CD4-positive, alpha-beta memory T cell (primary cell): ENCODE measurements around the gene IL3. TPM values are rescaled to one million over a fixed set of nuclear protein-coding genes. Genes with fewer than 3 reads are reported as not detected.
A peak's percentile ranks its signal among the peaks of the same experiment; 100 is the strongest.

Experiments used
- CTCF ChIA-PET: fragments of 350-600 bp; sonication (Branson Sonifier 250); formaldehyde crosslinking; loops from one replicate; lab custom pipeline; 2021; ENCODE audit warnings: inconsistent platforms; ENCODE audit not compliant: partially characterized antibody; lab: Charles Lee
- POLR2A ChIA-PET: fragments of 350-600 bp; sonication (Branson Sonifier 250); formaldehyde crosslinking; loops from one replicate; lab custom pipeline; 2021; ENCODE audit not compliant: partially characterized antibody; lab: Charles Lee
- DNase-seq, 5 donors: peaks; one replicate each; pipeline versions ENCODE4 v3.0.0 to v3.0.0-alpha.2; 2020 to 2022; ENCODE audit warnings: mixed read lengths in 1 of 5
- H3K27ac ChIP-seq: one replicate; pipeline ENCODE4 v1.7.0; 2013; ENCODE audit warnings: low read depth, low read length
- H3K27me3 ChIP-seq: 2 replicates; pipeline ENCODE4 v1.7.0; 2013; ENCODE audit warnings: mild to moderate bottlenecking, low read length, moderate library complexity; ENCODE audit not compliant: insufficient read depth
- H3K36me3 ChIP-seq: 2 replicates; pipeline ENCODE4 v1.7.0; 2013; ENCODE audit warnings: mild to moderate bottlenecking, low read length, moderate library complexity; ENCODE audit not compliant: insufficient read depth
- H3K4me1 ChIP-seq: 2 replicates; pipeline ENCODE4 v1.7.0; 2013; ENCODE audit warnings: mild to moderate bottlenecking, low read length, moderate library complexity; ENCODE audit not compliant: insufficient read depth
- H3K4me3 ChIP-seq, 2 donors: one replicate each; pipeline ENCODE4 v1.7.0; 2013; ENCODE audit warnings: low read length in 2 of 2, mild to moderate bottlenecking in 1 of 2
- H3K9me3 ChIP-seq, 2 donors: one replicate each; pipeline ENCODE4 v1.7.0; 2013; ENCODE audit warnings: low read length in 2 of 2, control low read depth in 1 of 2; ENCODE audit not compliant: control insufficient read depth in 1 of 2
- H3K27ac Mint-ChIP-seq, 7 donors: one replicate each; pipeline ENCODE4 v1.8.0; 2020 to 2021; ENCODE audit warnings: mixed read lengths in 7 of 7, mild to moderate bottlenecking in 6 of 7, inconsistent platforms in 3 of 7, moderate library complexity in 3 of 7
- H3K27me3 Mint-ChIP-seq, 2 donors: one replicate each; pipeline ENCODE4 v1.8.0; 2020 to 2021; ENCODE audit warnings: mixed read lengths in 2 of 2
- H3K36me3 Mint-ChIP-seq, 2 donors: one replicate each; pipeline ENCODE4 v1.8.0; 2020 to 2021; ENCODE audit warnings: mixed read lengths in 2 of 2, inconsistent platforms in 1 of 2, mild to moderate bottlenecking in 1 of 2
- H3K4me1 Mint-ChIP-seq, 4 donors: one replicate each; pipeline ENCODE4 v1.8.0; 2020 to 2021; ENCODE audit warnings: mixed read lengths in 4 of 4, mild to moderate bottlenecking in 1 of 4
- H3K4me3 Mint-ChIP-seq, 8 donors: one replicate each; pipeline ENCODE4 v1.8.0; 2020 to 2021; ENCODE audit warnings: mixed read lengths in 8 of 8, mild to moderate bottlenecking in 7 of 8, moderate library complexity in 6 of 8, inconsistent platforms in 3 of 8
- H3K9me3 Mint-ChIP-seq, 8 donors: one replicate each; pipeline ENCODE4 v1.8.0; 2020 to 2021; ENCODE audit warnings: mixed read lengths in 8 of 8, mild to moderate bottlenecking in 5 of 8, inconsistent platforms in 3 of 8, moderate library complexity in 1 of 8
- intact Hi-C: fragments of 100-400 bp; cut with micrococcal nuclease; formaldehyde crosslinking; loops from one replicate; pipeline ENCODE4 v1.15.1; 2023
- polyA plus RNA-seq, 2 donors: library from polyadenylated mRNA; unstranded; fragments of 300-500 nt; fragmentation: Illumina TruSeq; gene quantifications; one replicate each; pipeline ENCODE4 v1.2.3, GENCODE V29; 2021
- total RNA-seq, 2 experiments: library from RNA; stranded (reverse); gene quantifications; one replicate each; pipeline ENCODE4 v1.2.3, GENCODE V29; 2021

The IL3 gene
- total and polyA plus RNA-seq, 4 experiments from 2014 or later: not detected

- H3K27me3 ChIP-seq: no peaks in the 10 kb centered on the region
- no peak overlapping the region for H3K27ac ChIP-seq
- DNase-seq: peak; percentile 64 to 74 (median 65)
- POLR2A ChIA-PET: interaction anchor here (1.0 to 1.5 kb wide), 4 partner anchors 52 to 474 kb away, joined by 3 to 4 read pairs (median 4); partner anchors contain the start of genes ACSL6 and FNIP1
- Mint-ChIP-seq H3K4me3 (peak overlapping the region in 2 of 8 donors; percentile 7 to 54), H3K36me3 (no peaks in the 10 kb centered on the region), H3K4me1 (peaks cover 20 to 61% (median 41%) of the 10 kb centered on the region in 4 donors), H3K27me3 (no peaks in the 10 kb centered on the region), H3K27ac (peak overlapping the region; percentile 24 to 89 (median 60)), H3K9me3 (peaks cover 0 to 2% (median 0%) of the 10 kb centered on the region in 8 donors)
- no peaks in the 10 kb centered on the region for H3K9me3 ChIP-seq
- intact Hi-C loops: loop anchor here (1.0 to 10.0 kb wide), 4 partner anchors 52 to 474 kb away; partner anchors contain the start of gene ACSL6
- peaks cover 37% of the 10 kb centered on the region for H3K4me1 ChIP-seq
- H3K4me3 ChIP-seq: no peak overlapping the region
- CTCF ChIA-PET: interaction anchor here (0.7 to 8.5 kb wide), 52 partner anchors 9 to 479 kb away, joined by 3 to 97 read pairs (median 5); partner anchors contain the start of genes ACSL6 and CSF2
- no peaks in the 10 kb centered on the region for H3K36me3 ChIP-seq
These were observed 2.8 kb downstream of the IL3 start for GRCh38 chr5:132063090-132063911.

- no peak for DNase-seq
- peak overlapping the region in 3 of 7 donors; percentile 2 to 68 (median 47) for H3K27ac Mint-ChIP-seq
- POLR2A ChIA-PET: interaction anchor here (1.1 to 1.5 kb wide), 2 partner anchors 38 to 475 kb away, joined by 3 to 4 read pairs; no protein-coding TSS in a partner anchor
These were observed 3.7 kb downstream of the IL3 start for GRCh38 chr5:132064140-132064539.

GRCh38 chr5:132064738-132065331 is 4.4 kb downstream of the IL3 start:
- Histone ChIP-seq H3K9me3 (no peaks in the 10 kb centered on the region), H3K4me3 (no peak overlapping the region), H3K4me1 (peaks cover 22% of the 10 kb centered on the region), H3K27ac (no peak overlapping the region), H3K36me3 (no peaks in the 10 kb centered on the region), H3K27me3 (no peaks in the 10 kb centered on the region)
- intact Hi-C loops: loop anchor here (1.0 to 10.0 kb wide), 6 partner anchors 38 to 320 kb away; no protein-coding TSS in a partner anchor
- Mint-ChIP-seq H3K4me3 (no peak overlapping the region), H3K9me3 (peaks cover 0 to 2% (median 0%) of the 10 kb centered on the region in 8 donors), H3K4me1 (peaks cover 14 to 54% (median 33%) of the 10 kb centered on the region in 4 donors), H3K27me3 (no peaks in the 10 kb centered on the region), H3K36me3 (no peaks in the 10 kb centered on the region), H3K27ac (peak overlapping the region in 5 of 7 donors; percentile 7 to 84 (median 47))
- POLR2A ChIA-PET: interaction anchor here (1.1 to 1.4 kb wide), 2 partner anchors 37 to 304 kb away, joined by 3 read pairs; partner anchors contain the start of gene SLC22A5
- CTCF ChIA-PET: interaction anchor here (0.7 to 8.5 kb wide), 29 partner anchors 8 to 476 kb away, joined by 3 to 73 read pairs (median 6); partner anchors contain the start of genes ACSL6 and SLC22A5
- peak; percentile 59 to 71 (median 67) for DNase-seq

More at GRCh38 chr5:132064140-132064539, 3.7 kb downstream of the IL3 start:
- Histone ChIP-seq H3K27ac (no peak overlapping the region), H3K27me3 (no peaks in the 10 kb centered on the region), H3K4me1 (peaks cover 29% of the 10 kb centered on the region), H3K36me3 (no peaks in the 10 kb centered on the region), H3K4me3 (no peak overlapping the region), H3K9me3 (no peaks in the 10 kb centered on the region)
- H3K27me3 Mint-ChIP-seq: no peaks in the 10 kb centered on the region
- intact Hi-C loops: loop anchor here (1.0 to 10.0 kb wide), 5 partner anchors 39 to 321 kb away; no protein-coding TSS in a partner anchor
- CTCF ChIA-PET: interaction anchor here (0.6 to 8.5 kb wide), 33 partner anchors 9 to 475 kb away, joined by 3 to 97 read pairs (median 6); partner anchors contain the start of gene ACSL6
- H3K9me3 Mint-ChIP-seq: peaks cover 0 to 2% (median 0%) of the 10 kb centered on the region in 8 donors
- H3K36me3 Mint-ChIP-seq: no peaks in the 10 kb centered on the region
- no peak overlapping the region for H3K4me3 Mint-ChIP-seq
- H3K4me1 Mint-ChIP-seq: peaks cover 17 to 57% (median 36%) of the 10 kb centered on the region in 4 donors

- DNase-seq: peak in 4 of 5 donors; percentile 45 to 52 (median 48)
- peaks cover 21% of the 10 kb centered on the region for H3K4me1 ChIP-seq
- Mint-ChIP-seq H3K27me3 (no peaks in the 10 kb centered on the region), H3K36me3 (no peaks in the 10 kb centered on the region), H3K4me1 (peaks cover 14 to 49% (median 32%) of the 10 kb centered on the region in 4 donors), H3K4me3 (no peak overlapping the region), H3K9me3 (peaks cover 0 to 2% (median 0%) of the 10 kb centered on the region in 8 donors), H3K27ac (peak overlapping the region in 3 of 7 donors; percentile 39 to 75 (median 65))
- H3K27ac ChIP-seq: no peak overlapping the region
- ChIA-PET CTCF (interaction anchor here (0.6 to 8.5 kb wide), 30 partner anchors 9 to 476 kb away, joined by 3 to 73 read pairs (median 6); partner anchors contain the start of genes ACSL6 and SLC22A5), POLR2A (interaction anchor here (1.1 to 1.4 kb wide), 2 partner anchors 37 to 304 kb away, joined by 3 read pairs; partner anchors contain the start of gene SLC22A5)
- no peak overlapping the region for H3K4me3 ChIP-seq
- H3K9me3 ChIP-seq: no peaks in the 10 kb centered on the region
- H3K36me3 ChIP-seq: no peaks in the 10 kb centered on the region
- intact Hi-C loops: loop anchor here (1.0 to 10.0 kb wide), 5 partner anchors 69 to 319 kb away; no protein-coding TSS in a partner anchor
- H3K27me3 ChIP-seq: no peaks in the 10 kb centered on the region
These were observed 5.0 kb downstream of the IL3 start for GRCh38 chr5:132065351-132065937.

GRCh38 chr5:132065951-132066701 is 5.7 kb downstream of the IL3 start:
- no peaks in the 10 kb centered on the region for H3K36me3 ChIP-seq
- H3K4me1 Mint-ChIP-seq: peaks cover 13 to 48% (median 31%) of the 10 kb centered on the region in 4 donors
- peaks cover 22% of the 10 kb centered on the region for H3K4me1 ChIP-seq
- no peak overlapping the region for H3K4me3 ChIP-seq
- intact Hi-C loops: loop anchor here (1.0 to 10.0 kb wide), 5 partner anchors 68 to 319 kb away; no protein-coding TSS in a partner anchor
- no peak overlapping the region for H3K27ac ChIP-seq
- H3K27me3 ChIP-seq: no peaks in the 10 kb centered on the region
- DNase-seq: no peak
- H3K27me3 Mint-ChIP-seq: no peaks in the 10 kb centered on the region
- POLR2A ChIA-PET: interaction anchor here (1.4 kb wide), 1 partner anchor 303 kb away, joined by 3 read pairs; the partner anchor contains the start of gene SLC22A5
- no peaks in the 10 kb centered on the region for H3K36me3 Mint-ChIP-seq
- peak overlapping the region in 3 of 7 donors; percentile 32 to 57 (median 32) for H3K27ac Mint-ChIP-seq
- no peaks in the 10 kb centered on the region for H3K9me3 Mint-ChIP-seq
- CTCF ChIA-PET: interaction anchor here (0.6 to 8.5 kb wide), 23 partner anchors 9 to 477 kb away, joined by 3 to 73 read pairs (median 7); partner anchors contain the start of genes ACSL6 and SLC22A5
- no peaks in the 10 kb centered on the region for H3K9me3 ChIP-seq
- no peak overlapping the region for H3K4me3 Mint-ChIP-seq
